GM13976 (cell line): ENCODE data around the gene ATP2C2.

ENCODE experiments used
- DNase-seq: peaks from one replicate; pipeline ENCODE4 v3.0.0; 2012; ENCODE audit warnings: low spot score
- in situ Hi-C: fragments of 300-500 bp; cut with MboI; formaldehyde crosslinking; loops from one replicate; pipeline ENCODE4 v1.12.0; 2022; ENCODE audit warnings: low sequenced_read_pairs, mixed read lengths, inconsistent platforms; ENCODE audit not compliant: unreplicated experiment
- TF ChIP-seq, protein P1 (sequence below): IDR thresholded peaks from 2 replicates; pipeline ENCODE4 v1.5.1; 2012; ENCODE audit warnings: borderline replicate concordance, mild to moderate bottlenecking; ENCODE audit not compliant: insufficient read depth; ENCODE audit errors: extremely low read depth, missing control alignments, control extremely low read depth

The ATP2C2 gene

DNA sequence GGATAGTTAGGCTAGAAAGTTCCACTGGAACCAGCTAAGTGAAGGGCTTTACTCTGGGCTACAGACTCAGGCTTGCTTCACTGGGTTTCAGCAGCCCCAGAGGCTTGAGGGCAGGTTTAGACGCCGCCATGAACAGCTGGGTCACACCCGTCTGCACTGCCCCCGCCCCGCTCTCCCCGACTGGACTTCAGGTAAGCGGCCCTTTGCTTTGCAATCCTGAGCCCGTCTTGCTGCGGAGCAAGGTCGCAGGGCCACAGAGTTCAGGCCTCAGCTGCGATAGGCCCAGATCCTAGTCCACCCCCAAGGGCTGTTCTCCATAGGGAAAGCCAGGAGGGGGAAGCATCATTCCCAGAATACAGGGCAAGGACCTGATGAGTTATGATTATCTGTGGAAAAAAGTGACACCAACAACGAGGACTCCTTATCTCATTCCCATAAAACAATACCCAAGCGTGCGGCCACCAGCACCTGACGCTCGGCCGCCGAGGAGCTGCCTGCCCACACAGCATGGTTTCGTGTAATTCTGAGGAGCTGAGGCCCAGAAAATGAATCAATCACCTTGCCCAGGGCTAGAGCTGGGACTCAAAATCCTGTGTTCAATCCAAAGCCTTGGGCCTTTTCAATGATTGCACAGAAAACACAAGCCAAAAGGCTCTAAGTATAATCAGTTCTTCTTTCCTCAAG is 115.7 kb downstream of the ATP2C2 start:
- no peak for DNase-seq
- in situ Hi-C loops: loop anchor here (25.0 kb wide), 2 partner anchors 197 to 522 kb away; partner anchors contain the start of genes NECAB2, OSGIN1 and WFDC1
- TF ChIP-seq, protein P1, sequence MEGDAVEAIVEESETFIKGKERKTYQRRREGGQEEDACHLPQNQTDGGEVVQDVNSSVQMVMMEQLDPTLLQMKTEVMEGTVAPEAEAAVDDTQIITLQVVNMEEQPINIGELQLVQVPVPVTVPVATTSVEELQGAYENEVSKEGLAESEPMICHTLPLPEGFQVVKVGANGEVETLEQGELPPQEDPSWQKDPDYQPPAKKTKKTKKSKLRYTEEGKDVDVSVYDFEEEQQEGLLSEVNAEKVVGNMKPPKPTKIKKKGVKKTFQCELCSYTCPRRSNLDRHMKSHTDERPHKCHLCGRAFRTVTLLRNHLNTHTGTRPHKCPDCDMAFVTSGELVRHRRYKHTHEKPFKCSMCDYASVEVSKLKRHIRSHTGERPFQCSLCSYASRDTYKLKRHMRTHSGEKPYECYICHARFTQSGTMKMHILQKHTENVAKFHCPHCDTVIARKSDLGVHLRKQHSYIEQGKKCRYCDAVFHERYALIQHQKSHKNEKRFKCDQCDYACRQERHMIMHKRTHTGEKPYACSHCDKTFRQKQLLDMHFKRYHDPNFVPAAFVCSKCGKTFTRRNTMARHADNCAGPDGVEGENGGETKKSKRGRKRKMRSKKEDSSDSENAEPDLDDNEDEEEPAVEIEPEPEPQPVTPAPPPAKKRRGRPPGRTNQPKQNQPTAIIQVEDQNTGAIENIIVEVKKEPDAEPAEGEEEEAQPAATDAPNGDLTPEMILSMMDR: no peak

DNA sequence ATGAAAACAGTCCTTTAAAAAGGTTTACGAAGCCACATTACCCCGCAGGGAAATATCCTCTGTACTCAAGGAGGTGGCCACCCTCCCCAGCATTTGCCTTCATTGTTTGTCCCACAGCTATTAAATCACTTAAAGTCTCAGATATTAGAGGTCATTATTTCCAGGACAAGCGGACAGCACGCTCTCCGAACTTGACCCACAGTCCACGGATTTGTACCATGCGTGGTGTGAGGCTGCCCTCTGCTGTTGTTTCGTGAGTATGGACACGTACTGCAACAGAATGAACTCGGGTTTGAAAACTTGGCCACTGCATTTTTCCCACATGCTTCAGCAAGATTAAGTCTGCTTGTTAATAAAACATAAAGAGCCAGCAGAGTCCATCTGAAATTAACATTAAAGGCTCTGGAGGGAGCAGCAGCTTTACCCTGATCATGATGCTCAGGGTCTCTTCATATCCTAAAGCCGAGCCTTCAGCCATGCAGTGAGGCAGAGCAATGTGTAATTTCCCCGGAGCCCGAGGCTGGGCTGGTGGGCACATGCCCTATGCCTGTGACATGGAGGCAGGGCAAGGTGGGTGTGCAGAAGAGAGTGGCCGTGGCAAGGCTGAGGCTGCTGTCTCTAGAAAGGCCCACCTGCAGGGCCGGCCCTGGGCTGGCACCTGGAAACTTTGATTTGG is 116.4 kb downstream of the ATP2C2 start:
- in situ Hi-C loops: loop anchor here (25.0 kb wide), 2 partner anchors 197 to 522 kb away; partner anchors contain the start of genes NECAB2, OSGIN1 and WFDC1
- TF ChIP-seq, protein P1: no peak
- DNase-seq: no peak

DNA sequence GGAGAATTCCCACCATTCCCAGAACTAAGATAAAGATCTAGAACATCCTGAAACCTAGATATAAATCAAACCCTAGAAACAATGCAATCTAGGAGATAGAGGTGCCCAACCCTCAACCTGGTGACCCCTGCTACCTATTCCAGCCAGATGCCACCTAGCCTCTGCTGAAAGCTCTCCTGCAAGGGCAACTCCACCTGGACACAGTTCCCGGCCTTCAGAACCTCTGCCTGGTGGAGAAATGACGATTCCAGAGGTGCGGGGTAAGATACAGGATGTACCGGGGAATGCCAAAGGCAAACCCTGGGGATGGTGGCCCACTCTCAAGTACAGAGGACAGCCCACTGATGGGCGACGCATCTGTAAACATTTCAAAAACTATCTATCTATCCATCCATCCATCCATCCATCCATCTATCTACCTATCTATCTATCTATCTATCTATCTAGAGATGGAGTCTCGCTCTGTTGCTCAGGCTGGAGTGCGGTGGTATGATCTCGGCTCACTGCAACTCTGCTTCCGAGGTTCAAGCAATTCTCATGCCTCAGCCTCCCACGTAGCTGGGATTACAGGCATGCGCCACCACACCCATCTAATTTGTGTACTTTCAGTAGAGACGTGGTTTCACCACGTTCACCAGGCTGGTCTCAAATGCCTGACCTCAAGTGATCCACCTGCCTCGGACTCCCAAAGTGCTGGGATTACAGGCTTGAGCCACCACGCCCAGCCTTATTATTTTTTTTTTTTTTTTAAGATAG is 117.1 kb downstream of the ATP2C2 start:
- no peak for DNase-seq
- in situ Hi-C loops: loop anchor here (25.0 kb wide), 2 partner anchors 198 to 523 kb away; partner anchors contain the start of genes NECAB2, OSGIN1 and WFDC1
- TF ChIP-seq, protein P1: no peak

DNA sequence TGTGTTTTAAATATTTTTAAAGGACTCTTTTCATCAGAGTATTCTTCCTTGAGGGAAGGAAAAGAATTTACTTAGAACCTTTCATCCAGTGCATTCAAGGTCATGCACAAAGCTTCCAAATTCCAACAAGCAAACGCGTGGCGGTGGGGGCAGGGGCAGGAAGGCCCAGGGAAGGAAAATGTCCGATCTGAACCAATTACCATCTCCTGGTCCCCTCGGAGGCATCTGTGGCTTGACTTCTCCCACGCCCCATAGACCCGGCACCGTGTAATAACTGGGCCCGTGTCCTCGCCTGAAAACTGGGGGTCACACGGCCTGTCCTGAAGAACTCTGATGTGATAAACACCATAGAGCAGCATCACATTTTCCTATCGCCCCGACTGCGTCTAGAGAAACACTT is 117.8 kb downstream of the ATP2C2 start:
- in situ Hi-C loops: loop anchor here (25.0 kb wide), 2 partner anchors 199 to 524 kb away; partner anchors contain the start of genes NECAB2, OSGIN1 and WFDC1
- TF ChIP-seq, protein P1: no peak
- no peak for DNase-seq

DNA sequence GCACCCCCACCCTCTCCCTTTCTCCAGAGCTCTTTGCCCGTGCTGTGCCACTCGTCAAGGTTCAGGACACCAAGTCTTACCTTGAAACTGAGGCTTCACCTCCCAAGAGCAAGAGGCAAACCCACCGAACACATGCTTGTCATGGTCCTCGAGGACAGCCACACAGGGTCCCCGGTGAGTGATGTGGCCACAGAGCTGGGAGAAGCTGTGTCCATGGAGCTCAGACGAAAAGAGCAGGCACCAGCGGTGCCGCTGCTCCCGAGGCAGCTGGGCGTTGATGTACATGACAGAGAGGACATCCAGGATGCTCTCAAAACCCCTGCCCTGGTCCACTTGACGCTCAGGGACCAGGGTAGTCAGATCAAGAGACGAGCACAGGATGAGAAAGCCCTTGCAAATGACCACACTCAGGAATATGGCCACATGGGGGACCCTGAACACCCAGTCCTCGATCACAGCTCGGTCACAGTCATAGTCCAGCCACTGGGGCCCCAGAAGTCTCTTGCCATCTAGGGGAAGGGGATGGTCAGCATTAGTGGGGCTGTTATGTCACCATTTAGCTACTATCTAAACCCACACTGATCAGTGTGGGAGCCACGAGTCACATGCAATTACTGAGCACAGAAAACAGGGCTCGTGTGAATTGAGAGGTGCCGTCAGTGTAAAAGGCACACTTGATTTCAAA is 118.4 kb downstream of the ATP2C2 start:
- TF ChIP-seq, protein P1: no peak
- in situ Hi-C loops: loop anchor here (25.0 kb wide), 2 partner anchors 199 to 524 kb away; partner anchors contain the start of genes NECAB2, OSGIN1 and WFDC1
- DNase-seq: no peak
